ENCODE data around the gene CAMK2D. TPM values are rescaled to one million over a fixed set of nuclear protein-coding genes. Genes with fewer than 3 reads are reported as not detected.

CAMK2D gene
- total and polyA plus RNA-seq, 2 donors (not counting 1 experiment from before 2014, with no cell fraction given) = 120 to 262 TPM

DNA sequence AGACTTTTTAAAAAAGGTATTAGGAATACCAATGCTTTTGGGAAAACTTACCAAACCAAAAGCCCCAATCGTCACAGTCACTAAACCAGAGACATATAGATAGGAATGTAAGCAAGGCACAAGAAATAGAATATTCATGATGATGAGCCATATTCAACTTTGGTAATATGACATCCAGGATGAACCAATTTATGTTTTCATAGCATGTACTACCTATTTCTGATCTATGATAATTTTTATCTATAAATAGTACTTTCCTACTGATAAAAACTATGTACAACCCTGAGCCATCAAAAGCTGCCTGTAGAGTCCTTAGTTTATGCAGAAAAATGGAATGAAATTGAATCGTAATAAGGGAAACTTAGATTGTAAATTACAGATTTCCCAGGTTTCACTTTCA lies 18.9 kb downstream of the CAMK2D start:
- Histone ChIP-seq H3K4me3 (replicated peaks in 1 of 4; ENCODE audit: control extremely low read depth in 1 of 4, insufficient read depth in 1 of 4, low read depth in 3 of 4, low read length in 4 of 4) (no peak overlapping the region), H3K27ac (ENCODE audit: insufficient read depth, low read length) (no peak overlapping the region), H3K4me1 (ENCODE audit: control insufficient read depth, extremely low read depth, insufficient read depth, low read length) (no peaks in the 10 kb centered on the region), H2AFZ (ENCODE audit: low read length) (no peak overlapping the region), H3K9me3 (ENCODE audit: control insufficient read depth, insufficient read depth, low read depth, low read length) (no peaks in the 10 kb centered on the region), H3K9ac (ENCODE audit: insufficient read depth, low read length) (no peak overlapping the region), H3K36me3 (ENCODE audit: control insufficient read depth, insufficient read depth, low read length) (peaks cover 2% of the 10 kb centered on the region), H3K27me3 (ENCODE audit: control insufficient read depth, insufficient read depth, low read length) (no peaks in the 10 kb centered on the region), H4K20me1 (ENCODE audit: control insufficient read depth, extremely low read depth, insufficient read depth, low read length) (no peaks in the 10 kb centered on the region), H3K4me2 (ENCODE audit: extremely low read depth, insufficient read depth, low read length) (no peak overlapping the region), H3K79me2 (ENCODE audit: control insufficient read depth, insufficient read depth, low read length) (peaks cover 74% of the 10 kb centered on the region)
- DNase-seq (ENCODE audit: low read depth in 2 of 2) = no peak
- TF ChIP-seq, protein P1, sequence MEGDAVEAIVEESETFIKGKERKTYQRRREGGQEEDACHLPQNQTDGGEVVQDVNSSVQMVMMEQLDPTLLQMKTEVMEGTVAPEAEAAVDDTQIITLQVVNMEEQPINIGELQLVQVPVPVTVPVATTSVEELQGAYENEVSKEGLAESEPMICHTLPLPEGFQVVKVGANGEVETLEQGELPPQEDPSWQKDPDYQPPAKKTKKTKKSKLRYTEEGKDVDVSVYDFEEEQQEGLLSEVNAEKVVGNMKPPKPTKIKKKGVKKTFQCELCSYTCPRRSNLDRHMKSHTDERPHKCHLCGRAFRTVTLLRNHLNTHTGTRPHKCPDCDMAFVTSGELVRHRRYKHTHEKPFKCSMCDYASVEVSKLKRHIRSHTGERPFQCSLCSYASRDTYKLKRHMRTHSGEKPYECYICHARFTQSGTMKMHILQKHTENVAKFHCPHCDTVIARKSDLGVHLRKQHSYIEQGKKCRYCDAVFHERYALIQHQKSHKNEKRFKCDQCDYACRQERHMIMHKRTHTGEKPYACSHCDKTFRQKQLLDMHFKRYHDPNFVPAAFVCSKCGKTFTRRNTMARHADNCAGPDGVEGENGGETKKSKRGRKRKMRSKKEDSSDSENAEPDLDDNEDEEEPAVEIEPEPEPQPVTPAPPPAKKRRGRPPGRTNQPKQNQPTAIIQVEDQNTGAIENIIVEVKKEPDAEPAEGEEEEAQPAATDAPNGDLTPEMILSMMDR (conservative IDR thresholded peaks at IDR 0.05 in 1 of 2, IDR thresholded peaks at IDR 0.05 in 1 of 2; ENCODE audit: low read depth in 1 of 2, low read length in 2 of 2) = no peak
- no peak for TF ChIP-seq EZH2 (IDR thresholded peaks at IDR 0.05; ENCODE audit: low read length, missing control alignments)

DNA sequence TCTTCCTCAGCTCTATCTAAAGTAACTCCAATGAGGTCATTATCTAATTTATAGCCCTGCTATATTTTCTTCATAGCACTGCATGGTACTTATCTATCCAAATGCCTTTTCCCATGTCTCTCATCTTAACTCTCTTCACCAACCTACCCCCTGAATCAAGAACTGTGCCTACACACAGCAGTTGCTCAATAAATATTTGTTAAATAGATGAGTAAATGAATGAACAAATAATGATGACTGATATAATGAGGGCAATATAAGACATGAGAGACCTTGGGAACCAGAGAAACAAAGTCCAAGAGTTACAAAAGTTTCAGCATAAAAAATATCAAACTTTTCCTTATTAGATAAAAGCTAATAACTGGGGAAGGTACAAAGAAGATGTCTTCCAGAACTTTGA lies 19.6 kb downstream of the CAMK2D start:
- Histone ChIP-seq H4K20me1 (ENCODE audit: control insufficient read depth, extremely low read depth, insufficient read depth, low read length) (no peaks in the 10 kb centered on the region), H2AFZ (ENCODE audit: low read length) (no peak overlapping the region), H3K4me2 (ENCODE audit: extremely low read depth, insufficient read depth, low read length) (no peak overlapping the region), H3K4me3 (replicated peaks in 1 of 4; ENCODE audit: control extremely low read depth in 1 of 4, insufficient read depth in 1 of 4, low read depth in 3 of 4, low read length in 4 of 4) (no peak overlapping the region), H3K27me3 (ENCODE audit: control insufficient read depth, insufficient read depth, low read length) (no peaks in the 10 kb centered on the region), H3K4me1 (ENCODE audit: control insufficient read depth, extremely low read depth, insufficient read depth, low read length) (no peaks in the 10 kb centered on the region), H3K9ac (ENCODE audit: insufficient read depth, low read length) (no peak overlapping the region), H3K9me3 (ENCODE audit: control insufficient read depth, insufficient read depth, low read depth, low read length) (no peaks in the 10 kb centered on the region), H3K27ac (ENCODE audit: insufficient read depth, low read length) (no peak overlapping the region), H3K79me2 (ENCODE audit: control insufficient read depth, insufficient read depth, low read length) (peaks cover 76% of the 10 kb centered on the region), H3K36me3 (ENCODE audit: control insufficient read depth, insufficient read depth, low read length) (peaks cover 2% of the 10 kb centered on the region)
- DNase-seq (ENCODE audit: low read depth in 2 of 2) = no peak
- no peak for TF ChIP-seq EZH2 (IDR thresholded peaks at IDR 0.05; ENCODE audit: low read length, missing control alignments)
- TF ChIP-seq, protein P1 (conservative IDR thresholded peaks at IDR 0.05 in 1 of 2, IDR thresholded peaks at IDR 0.05 in 1 of 2; ENCODE audit: low read depth in 1 of 2, low read length in 2 of 2) = no peak

GRCh38 chr4:113740857-113741379 lies 20.6 kb downstream of the CAMK2D start:
- Histone ChIP-seq H3K4me1 (ENCODE audit: control insufficient read depth, extremely low read depth, insufficient read depth, low read length) (no peaks in the 10 kb centered on the region), H2AFZ (ENCODE audit: low read length) (no peak overlapping the region), H3K9me3 (ENCODE audit: control insufficient read depth, insufficient read depth, low read depth, low read length) (no peaks in the 10 kb centered on the region), H3K4me3 (replicated peaks in 1 of 4; ENCODE audit: control extremely low read depth in 1 of 4, insufficient read depth in 1 of 4, low read depth in 3 of 4, low read length in 4 of 4) (no peak overlapping the region), H4K20me1 (ENCODE audit: control insufficient read depth, extremely low read depth, insufficient read depth, low read length) (no peaks in the 10 kb centered on the region), H3K27ac (ENCODE audit: insufficient read depth, low read length) (no peak overlapping the region), H3K4me2 (ENCODE audit: extremely low read depth, insufficient read depth, low read length) (no peak overlapping the region), H3K27me3 (ENCODE audit: control insufficient read depth, insufficient read depth, low read length) (no peaks in the 10 kb centered on the region), H3K9ac (ENCODE audit: insufficient read depth, low read length) (no peak overlapping the region), H3K36me3 (ENCODE audit: control insufficient read depth, insufficient read depth, low read length) (peaks cover 2% of the 10 kb centered on the region), H3K79me2 (ENCODE audit: control insufficient read depth, insufficient read depth, low read length) (peaks cover 80% of the 10 kb centered on the region)
- DNase-seq (ENCODE audit: low read depth in 2 of 2) = no peak
- TF ChIP-seq, protein P1 (conservative IDR thresholded peaks at IDR 0.05 in 1 of 2, IDR thresholded peaks at IDR 0.05 in 1 of 2; ENCODE audit: low read depth in 1 of 2, low read length in 2 of 2) = no peak
- TF ChIP-seq EZH2 (IDR thresholded peaks at IDR 0.05; ENCODE audit: low read length, missing control alignments) = no peak

Measured in fibroblast of lung (primary cell).